NB4 (cell line): ENCODE measurements around the gene TMA7B.

ENCODE experiments used
- CTCF ChIP-seq: IDR thresholded peaks from one replicate; pipeline ENCODE4 v1.5.1; 2012; ENCODE audit warnings: low read depth, low read length
- MYC ChIP-seq: IDR thresholded peaks from 2 replicates; pipeline ENCODE4 v1.6.1; 2011; ENCODE audit warnings: low read depth, low read length
- POLR2A ChIP-seq: IDR thresholded peaks from 2 replicates; pipeline ENCODE4 v1.6.1; 2011; ENCODE audit warnings: mild to moderate bottlenecking; ENCODE audit not compliant: insufficient read length; ENCODE audit errors: extremely low read depth
- TF ChIP-seq, protein P1 (sequence below): IDR thresholded peaks from 2 replicates; pipeline ENCODE4 v1.6.1; 2011; ENCODE audit warnings: low read depth, low read length

DNA sequence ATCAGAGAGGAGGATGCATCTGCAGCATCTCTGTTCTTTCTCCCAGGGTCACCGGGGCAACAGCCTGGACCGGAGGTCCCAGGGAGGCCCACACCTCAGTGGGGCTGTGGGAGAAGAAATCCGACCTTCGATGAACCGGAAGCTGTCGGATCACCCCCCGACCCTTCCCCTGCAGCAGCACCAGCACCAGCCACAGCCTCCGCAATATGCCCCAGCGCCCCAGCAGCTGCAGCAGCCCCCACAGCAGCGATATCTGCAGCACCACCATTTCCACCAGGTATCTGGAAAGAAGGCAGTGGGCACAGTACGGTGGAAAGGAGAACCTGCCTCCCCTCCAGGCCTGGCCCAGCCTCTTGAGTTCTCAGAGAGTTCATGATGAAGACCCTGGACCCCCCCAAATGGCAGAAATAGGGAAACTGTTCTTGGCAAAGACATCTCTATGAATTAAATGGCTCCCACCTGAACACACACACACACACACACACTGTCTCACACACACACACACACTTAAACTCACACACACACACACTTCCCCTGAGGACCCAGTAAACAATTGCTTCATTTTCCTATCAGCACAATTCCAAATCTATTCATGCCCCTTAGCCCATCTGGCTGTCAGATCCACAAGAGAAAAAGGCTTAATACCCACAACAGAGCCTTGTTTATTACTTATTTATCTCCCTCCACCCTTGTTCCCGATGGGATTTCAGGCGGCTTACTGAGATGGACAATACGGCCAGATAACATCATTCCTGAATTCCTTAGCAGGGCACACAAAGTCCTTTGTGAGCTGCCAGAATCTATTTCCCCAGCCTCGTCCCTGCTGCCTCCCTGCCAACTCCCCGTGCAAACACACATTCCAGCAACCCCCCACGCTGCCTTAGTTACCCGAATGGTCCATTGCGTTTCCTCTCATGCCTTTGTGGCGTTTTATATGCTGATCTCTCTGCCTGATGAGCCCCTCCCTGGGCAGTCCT lies 8.1 kb downstream of the TMA7B start:
- no peak for TF ChIP-seq CTCF
- no peak for TF ChIP-seq POLR2A
- TF ChIP-seq, protein P1, sequence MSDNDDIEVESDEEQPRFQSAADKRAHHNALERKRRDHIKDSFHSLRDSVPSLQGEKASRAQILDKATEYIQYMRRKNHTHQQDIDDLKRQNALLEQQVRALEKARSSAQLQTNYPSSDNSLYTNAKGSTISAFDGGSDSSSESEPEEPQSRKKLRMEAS, result no peak
- TF ChIP-seq MYC, result no peak
